GM13977 (cell line): ENCODE results near the gene GIGYF1.
A peak's percentile ranks its signal among the peaks of the same experiment; 100 is the strongest.

Source experiments
- DNase-seq: peaks from one replicate; pipeline ENCODE4 v3.0.0; 2012; ENCODE audit warnings: low spot score
- CTCF ChIP-seq: IDR thresholded peaks from 2 replicates; pipeline ENCODE4 v1.5.1; 2012; ENCODE audit warnings: mild to moderate bottlenecking, control low read depth; ENCODE audit not compliant: insufficient read depth; ENCODE audit errors: extremely low read depth, missing control alignments
- in situ Hi-C: fragments of 300-500 bp; cut with MboI; formaldehyde crosslinking; loops from one replicate; pipeline ENCODE4 v1.12.0; 2022; ENCODE audit warnings: low sequenced_read_pairs, low pct_unique_long_range_greater_than_20kb, mixed read lengths, inconsistent platforms; ENCODE audit not compliant: unreplicated experiment

GIGYF1 gene

GRCh38 chr7:100684534-100685042, 9.5 kb downstream of the GIGYF1 start:
- peak; percentile 20 for DNase-seq
- in situ Hi-C loops: no loop called here
- no peak for TF ChIP-seq CTCF

DNA sequence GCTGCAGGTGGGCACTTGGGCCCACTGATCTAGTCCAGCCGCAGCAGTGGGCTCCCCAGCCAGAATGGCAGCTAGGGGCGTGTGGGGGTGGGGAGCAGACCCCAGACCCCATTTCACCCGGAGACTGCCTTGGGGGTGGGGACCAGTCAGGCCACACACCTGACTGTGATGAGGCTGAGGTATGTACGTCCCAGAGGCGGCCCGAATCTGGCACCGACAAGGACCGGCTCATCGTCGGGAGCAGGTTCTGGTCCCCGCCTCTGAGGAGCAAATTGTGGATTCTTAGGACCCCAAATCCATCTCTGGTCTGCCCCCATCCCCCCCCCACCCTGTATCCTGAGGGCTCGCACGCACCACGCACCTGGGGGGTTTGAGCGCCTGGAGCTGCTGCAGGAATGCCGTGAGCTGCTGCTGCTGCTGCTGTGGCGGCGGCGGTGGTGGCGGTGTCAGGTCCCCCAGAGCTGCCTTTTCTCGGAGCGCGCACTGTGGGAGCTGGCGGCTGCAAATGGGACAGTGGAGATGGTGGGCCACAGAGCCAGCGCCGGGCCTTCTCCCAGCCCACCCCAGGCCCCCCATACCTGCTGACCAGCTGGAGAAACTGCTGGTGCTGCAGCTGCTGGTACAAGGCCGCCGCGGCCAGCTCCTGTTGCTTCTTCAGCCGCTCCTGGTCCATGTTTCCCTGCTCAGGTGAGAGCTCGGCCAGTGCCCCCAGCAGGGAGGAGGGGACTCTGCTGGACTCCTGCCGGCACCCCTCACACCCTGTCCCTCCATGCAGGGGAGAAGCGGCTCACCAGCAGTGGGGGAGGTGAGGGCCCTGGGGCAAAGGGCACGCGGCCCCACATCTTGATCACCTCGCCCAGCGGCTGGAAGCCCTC, 10.2 kb downstream of the GIGYF1 start:
- no peak for TF ChIP-seq CTCF
- peak; percentile 24 for DNase-seq
- in situ Hi-C loops: no loop called here

GRCh38 chr7:100682991-100683658, 10.9 kb downstream of the GIGYF1 start:
- TF ChIP-seq CTCF: no peak
- DNase-seq: peak; percentile 20
- in situ Hi-C loops: no loop called here

DNA sequence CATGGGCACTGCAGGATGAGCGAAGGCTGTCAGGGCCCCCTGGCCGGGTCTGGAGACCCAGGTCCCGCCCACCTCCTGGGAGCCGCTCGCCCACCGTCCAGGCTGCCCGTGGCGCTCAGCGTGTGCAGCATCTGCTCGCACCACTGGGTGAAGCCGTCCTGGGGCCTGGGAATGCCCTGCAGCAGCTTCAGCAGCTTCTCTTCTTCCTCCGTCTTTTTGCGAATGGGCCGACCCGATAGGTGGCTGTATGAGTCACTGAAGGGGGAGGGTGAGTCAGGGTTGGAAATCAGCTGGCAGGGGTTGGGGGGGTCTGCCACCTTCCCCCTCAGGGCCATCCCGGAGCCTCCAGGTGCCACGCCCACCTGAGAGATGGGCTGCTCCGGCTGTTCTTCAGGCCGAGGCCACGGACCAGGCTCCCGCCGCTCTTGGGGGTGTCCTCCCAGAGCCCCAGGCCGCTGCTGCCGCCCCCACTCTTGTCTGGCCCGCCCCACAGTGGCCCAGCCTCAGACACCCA, 11.8 kb downstream of the GIGYF1 start:
- DNase-seq: peak; percentile 23
- TF ChIP-seq CTCF: no peak
- in situ Hi-C loops: no loop called here

GRCh38 chr7:100681491-100682227, 12.4 kb downstream of the GIGYF1 start:
- in situ Hi-C loops: no loop called here
- no peak for TF ChIP-seq CTCF
- peak; percentile 27 for DNase-seq
